AG04449 (cell line): ENCODE measurements around the gene DPH6.

ENCODE experiments used
- CTCF ChIA-PET: fragments of 350-600 bp; formaldehyde crosslinking; extraction: SDS; loops from one replicate; lab custom pipeline; 2021; ENCODE audit warnings: antibody characterized with exemption; lab: Yijun Ruan, JAX
- POLR2A ChIA-PET: fragments of 400-600, 350-600 bp; formaldehyde crosslinking; extraction: SDS; loops from one replicate; lab custom pipeline; 2020; ENCODE audit warnings: antibody characterized with exemption, inconsistent platforms; lab: Yijun Ruan, JAX
- DNase-seq: peaks from one replicate; pipeline ENCODE4 v3.0.0-alpha.2; 2010; ENCODE audit warnings: low read depth, low spot score
- H3K4me3 ChIP-seq: 2 replicates; pipeline ENCODE4 v1.5.1; 2011; ENCODE audit warnings: low read depth, mild to moderate bottlenecking, control low read depth, low read length
- TF ChIP-seq, protein P1 (sequence below): IDR thresholded peaks from one replicate; pipeline ENCODE4 v1.5.1; 2011; ENCODE audit warnings: mild to moderate bottlenecking, moderate library complexity, low read length, control low read depth, inconsistent platforms; ENCODE audit not compliant: insufficient read depth; ENCODE audit errors: missing control alignments

Gene DPH6

GRCh38 chr15:35548435-35548834 is 2.5 kb upstream of the DPH6 start:
- ChIA-PET POLR2A (no interaction called here), CTCF (no interaction called here)
- no peak overlapping the region for H3K4me3 ChIP-seq
- TF ChIP-seq, protein P1, sequence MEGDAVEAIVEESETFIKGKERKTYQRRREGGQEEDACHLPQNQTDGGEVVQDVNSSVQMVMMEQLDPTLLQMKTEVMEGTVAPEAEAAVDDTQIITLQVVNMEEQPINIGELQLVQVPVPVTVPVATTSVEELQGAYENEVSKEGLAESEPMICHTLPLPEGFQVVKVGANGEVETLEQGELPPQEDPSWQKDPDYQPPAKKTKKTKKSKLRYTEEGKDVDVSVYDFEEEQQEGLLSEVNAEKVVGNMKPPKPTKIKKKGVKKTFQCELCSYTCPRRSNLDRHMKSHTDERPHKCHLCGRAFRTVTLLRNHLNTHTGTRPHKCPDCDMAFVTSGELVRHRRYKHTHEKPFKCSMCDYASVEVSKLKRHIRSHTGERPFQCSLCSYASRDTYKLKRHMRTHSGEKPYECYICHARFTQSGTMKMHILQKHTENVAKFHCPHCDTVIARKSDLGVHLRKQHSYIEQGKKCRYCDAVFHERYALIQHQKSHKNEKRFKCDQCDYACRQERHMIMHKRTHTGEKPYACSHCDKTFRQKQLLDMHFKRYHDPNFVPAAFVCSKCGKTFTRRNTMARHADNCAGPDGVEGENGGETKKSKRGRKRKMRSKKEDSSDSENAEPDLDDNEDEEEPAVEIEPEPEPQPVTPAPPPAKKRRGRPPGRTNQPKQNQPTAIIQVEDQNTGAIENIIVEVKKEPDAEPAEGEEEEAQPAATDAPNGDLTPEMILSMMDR: no peak
- no peak for DNase-seq

DNA sequence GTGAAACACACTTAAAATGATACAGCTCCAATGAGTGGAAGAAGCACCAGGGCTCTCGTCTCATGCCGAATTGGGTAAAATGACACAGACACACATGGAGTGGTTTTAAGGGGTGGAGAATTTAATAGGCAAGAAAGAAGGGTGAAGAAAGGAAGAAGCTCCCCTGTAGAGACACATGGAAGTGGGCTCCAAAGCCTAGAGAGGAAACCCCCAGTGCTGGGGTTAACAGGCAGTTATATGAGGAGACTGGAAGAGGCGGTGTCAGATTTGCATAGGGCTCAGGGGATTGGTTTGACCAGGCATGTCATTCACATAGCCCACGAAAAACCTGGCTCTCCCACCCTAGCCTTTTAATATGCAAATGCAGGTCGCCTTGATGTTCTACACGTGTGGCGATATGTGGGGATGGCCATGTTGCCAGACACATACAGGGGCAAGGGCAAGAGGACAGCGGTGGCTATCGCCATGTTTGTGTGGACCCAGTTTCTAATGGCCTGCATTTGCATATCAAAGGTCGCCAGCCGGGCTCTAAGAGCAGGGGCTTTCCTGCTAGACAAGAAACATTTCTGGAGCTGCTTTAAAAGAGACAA is 1.9 kb upstream of the DPH6 start:
- CTCF ChIA-PET: interaction anchor here (0.9 to 1.1 kb wide), 2 partner anchors 10 to 15 kb away, joined by 3 read pairs; no protein-coding TSS in a partner anchor
- H3K4me3 ChIP-seq: no peak overlapping the region
- TF ChIP-seq, protein P1: no peak
- POLR2A ChIA-PET: no interaction called here
- no peak for DNase-seq

DNA sequence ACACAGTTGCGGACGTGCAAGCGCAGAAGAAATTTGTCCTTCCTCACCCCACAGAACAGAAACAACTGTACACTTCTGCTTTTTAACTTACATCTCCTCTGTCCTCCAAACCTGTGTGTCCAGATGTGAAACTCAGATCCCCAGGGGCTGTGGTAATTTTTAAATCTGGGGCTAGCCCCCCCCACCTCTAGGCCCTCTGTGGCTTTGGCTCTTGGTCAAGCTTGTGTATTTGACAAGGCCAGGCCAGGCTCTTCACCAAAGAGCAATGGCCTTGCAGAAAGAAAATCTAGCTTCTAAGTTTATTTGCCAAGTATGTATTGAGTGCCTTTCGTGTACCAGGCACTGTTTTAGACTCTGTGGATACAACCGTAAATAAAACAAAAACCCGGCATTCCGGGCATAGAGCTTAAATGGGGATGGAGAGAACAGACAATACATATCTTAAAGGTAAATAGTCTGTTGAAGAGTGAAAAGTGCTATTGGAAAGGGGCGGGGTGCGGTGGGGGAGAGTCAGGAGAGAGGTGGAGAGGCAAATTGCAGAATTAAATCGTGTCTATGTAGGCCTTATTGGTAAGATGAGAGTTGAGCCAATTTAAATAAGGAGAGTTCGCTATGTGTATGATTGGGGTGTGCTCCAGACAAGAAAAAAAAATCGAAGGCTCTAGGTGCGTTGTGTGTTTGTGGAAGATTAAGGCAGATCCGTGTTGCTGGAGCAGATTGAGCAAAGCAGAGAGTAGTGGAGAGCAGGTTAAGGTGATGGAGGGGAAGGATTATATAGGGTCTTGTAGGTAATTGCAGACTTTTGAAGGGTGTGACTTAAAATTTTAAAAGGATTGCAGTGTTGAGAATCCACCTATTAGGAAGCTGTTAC is 781 bp upstream of the DPH6 start:
- peak overlapping the region; percentile 85 for H3K4me3 ChIP-seq
- ChIA-PET CTCF (interaction anchor here (0.6 to 1.1 kb wide), 4 partner anchors 10 to 21 kb away, joined by 3 read pairs; no protein-coding TSS in a partner anchor), POLR2A (no interaction called here)
- TF ChIP-seq, protein P1: no peak
- no peak for DNase-seq

DNA sequence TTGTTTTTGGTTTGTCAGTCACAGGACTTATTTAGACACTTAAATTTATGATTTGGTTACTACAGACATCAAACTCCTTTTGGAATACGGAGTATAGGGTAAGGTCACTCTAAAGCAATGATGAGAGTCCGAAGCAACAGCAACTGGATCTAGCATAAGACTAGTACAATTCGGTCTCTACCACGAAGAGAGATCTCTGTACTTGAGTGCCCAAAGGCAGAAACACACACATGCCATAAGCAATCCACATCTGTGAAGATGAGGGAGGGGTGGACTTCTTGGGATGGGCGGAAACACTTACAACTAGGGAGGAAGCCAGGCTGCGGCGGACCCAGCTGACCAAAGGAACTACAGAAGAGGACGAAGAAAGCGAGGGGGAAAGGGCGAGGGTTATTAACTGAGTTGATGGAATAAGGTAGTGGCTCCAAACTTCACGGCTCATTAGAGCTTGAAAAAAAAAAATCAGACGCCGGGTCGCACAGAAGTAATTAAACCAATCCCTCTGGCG is 595 bp downstream of the DPH6 start:
- H3K4me3 ChIP-seq: peak overlapping the region; percentile 85
- TF ChIP-seq, protein P1: no peak
- DNase-seq: no peak
- CTCF ChIA-PET: no interaction called here
- POLR2A ChIA-PET: interaction anchor here (0.6 to 0.8 kb wide), 2 partner anchors 193 to 1556 kb away, joined by 3 to 4 read pairs; no protein-coding TSS in a partner anchor

DNA sequence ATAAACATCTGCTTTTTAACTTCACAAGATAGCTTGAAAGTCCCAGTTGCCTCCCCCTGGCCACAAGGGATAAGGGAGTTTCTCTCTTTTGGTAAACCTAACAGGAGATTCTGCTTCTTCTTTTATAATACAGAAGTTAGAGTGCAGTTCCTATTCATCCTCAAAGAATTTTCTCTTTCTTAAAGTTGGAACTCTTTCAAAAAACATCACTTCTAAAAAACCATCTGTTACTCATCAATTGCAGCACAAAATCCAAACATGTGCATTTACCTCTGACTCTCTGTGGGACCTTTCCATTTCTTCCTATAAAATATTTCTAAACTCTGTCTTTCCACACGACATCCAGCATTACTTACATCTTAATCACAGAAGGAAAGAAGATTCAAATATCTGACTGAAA is 5.1 kb downstream of the DPH6 start:
- ChIA-PET CTCF (interaction anchor here (0.5 kb wide), 1 partner anchor 1287 kb away, joined by 3 read pairs; no protein-coding TSS in a partner anchor), POLR2A (interaction anchor here (0.9 kb wide), 1 partner anchor 10 kb away, joined by 3 read pairs; no protein-coding TSS in a partner anchor)
- TF ChIP-seq, protein P1: no peak
- DNase-seq: peak; percentile 37
- no peak overlapping the region for H3K4me3 ChIP-seq

DNA sequence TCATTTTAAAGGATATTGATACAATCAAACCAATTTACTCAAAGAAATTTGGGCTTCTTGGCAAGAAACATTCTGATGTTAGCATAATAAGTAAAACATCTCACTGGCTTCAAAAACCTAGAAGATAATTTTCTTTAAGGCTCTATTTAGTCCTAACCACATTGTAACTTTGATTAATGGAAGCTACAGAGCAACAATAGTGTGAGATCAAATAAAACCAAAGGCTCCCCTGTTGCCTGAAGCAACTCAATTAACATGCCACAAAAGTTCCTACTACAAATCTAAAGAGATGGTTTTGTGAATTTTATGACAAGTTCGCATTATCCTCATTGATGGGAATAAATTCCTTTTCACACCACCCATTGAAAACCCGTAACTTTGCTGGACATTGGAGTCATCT is 5.9 kb downstream of the DPH6 start:
- DNase-seq: no peak
- CTCF ChIA-PET: interaction anchor here (0.5 kb wide), 1 partner anchor 1288 kb away, joined by 3 read pairs; no protein-coding TSS in a partner anchor
- POLR2A ChIA-PET: no interaction called here

More for the DNA sequence above, 5.9 kb downstream of the DPH6 start:
- no peak overlapping the region for H3K4me3 ChIP-seq
- TF ChIP-seq, protein P1: no peak
